TTC549 (cell line): ENCODE measurements around the gene MIGA2.
A peak's percentile ranks its signal among the peaks of the same experiment; 100 is the strongest.

ENCODE experiments used
- FAIRE-seq: peaks from 2 replicates; lab custom pipeline; 2012; peaks lifted over from hg19 to GRCh38; lab: Jason Lieb, UNC

Gene MIGA2

GRCh38 chr9:129074106-129074505, 37.7 kb downstream of the MIGA2 start:
- FAIRE-seq: no peak

- no peak for FAIRE-seq
Measured at GRCh38 chr9:129075996-129076639, 39.7 kb downstream of the MIGA2 start.

- FAIRE-seq: no peak
Measured at GRCh38 chr9:129076640-129077037, 40.2 kb downstream of the MIGA2 start.

- no peak for FAIRE-seq
Measured at GRCh38 chr9:129077236-129077635, 40.8 kb downstream of the MIGA2 start.

GRCh38 chr9:129078691-129079503, 42.5 kb downstream of the MIGA2 start:
- FAIRE-seq: no peak

GRCh38 chr9:129079829-129080228, 43.4 kb downstream of the MIGA2 start:
- FAIRE-seq: no peak

- FAIRE-seq: no peak
Measured at GRCh38 chr9:129080298-129080600, 43.8 kb downstream of the MIGA2 start.

- peak; percentile 28 for FAIRE-seq
Measured at GRCh38 chr9:129080601-129081387, 44.4 kb downstream of the MIGA2 start, which contains the start of gene DOLPP1. Gene DOLPP1 (plus strand): TSS chr9:129081111. CDS start chr9:129081132, 21 bp downstream.

GRCh38 chr9:129081388-129081904, 45.0 kb downstream of the MIGA2 start:
- no peak for FAIRE-seq

- no peak for FAIRE-seq
Measured at GRCh38 chr9:129084087-129084486, 47.7 kb downstream of the MIGA2 start.

- FAIRE-seq: no peak
Measured at GRCh38 chr9:129089246-129089645, 52.8 kb downstream of the MIGA2 start.

GRCh38 chr9:129093602-129094386, 57.4 kb downstream of the MIGA2 start:
- FAIRE-seq: no peak

GRCh38 chr9:129094387-129095169, 58.2 kb downstream of the MIGA2 start:
- no peak for FAIRE-seq

- no peak for FAIRE-seq
Measured at GRCh38 chr9:129095170-129095667, 58.8 kb downstream of the MIGA2 start.

GRCh38 chr9:129095908-129096307, 59.5 kb downstream of the MIGA2 start:
- no peak for FAIRE-seq

GRCh38 chr9:129097671-129098306, 61.4 kb downstream of the MIGA2 start:
- FAIRE-seq: no peak

- FAIRE-seq: no peak
Measured at GRCh38 chr9:129098328-129098727, 61.9 kb downstream of the MIGA2 start.

- no peak for FAIRE-seq
Measured at GRCh38 chr9:129100383-129101169, 64.2 kb downstream of the MIGA2 start.

GRCh38 chr9:129101279-129101678, 64.9 kb downstream of the MIGA2 start:
- FAIRE-seq: no peak

GRCh38 chr9:129102095-129102525, 65.7 kb downstream of the MIGA2 start:
- FAIRE-seq: no peak
